Effector CD8-positive, alpha-beta T cell (primary cell): ENCODE data around the gene CNOT4.
"Not testable (repeated sequence)": the region's sequence is repeated elsewhere in the genome, so short reads cannot be mapped to it uniquely, and the experiment has no call there.

Experiments used
- DNase-seq: peaks from one replicate; lab custom pipeline; 2025; lab: John Stamatoyannopoulos, UW

The CNOT4 gene

DNA sequence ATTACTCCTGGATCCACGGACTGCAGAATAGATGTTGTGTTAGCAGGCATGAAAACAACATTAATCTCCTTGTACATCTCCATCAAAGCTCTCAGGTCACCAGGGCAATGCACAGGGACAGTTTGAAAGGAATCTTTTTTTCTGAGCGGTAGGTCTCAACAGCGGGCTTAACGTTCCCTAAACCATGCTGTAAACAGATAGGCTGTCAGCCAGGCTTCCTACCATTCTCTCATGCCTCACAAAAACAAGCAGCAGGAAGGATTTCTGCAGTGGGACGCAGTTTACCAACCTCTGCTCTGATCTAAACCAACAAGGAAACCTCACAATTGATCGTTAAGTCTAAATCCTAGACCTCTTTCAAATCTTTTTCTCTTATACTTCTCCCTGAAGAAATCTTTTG lies 50.8 kb downstream of the CNOT4 start:
- DNase-seq: no peak

DNA sequence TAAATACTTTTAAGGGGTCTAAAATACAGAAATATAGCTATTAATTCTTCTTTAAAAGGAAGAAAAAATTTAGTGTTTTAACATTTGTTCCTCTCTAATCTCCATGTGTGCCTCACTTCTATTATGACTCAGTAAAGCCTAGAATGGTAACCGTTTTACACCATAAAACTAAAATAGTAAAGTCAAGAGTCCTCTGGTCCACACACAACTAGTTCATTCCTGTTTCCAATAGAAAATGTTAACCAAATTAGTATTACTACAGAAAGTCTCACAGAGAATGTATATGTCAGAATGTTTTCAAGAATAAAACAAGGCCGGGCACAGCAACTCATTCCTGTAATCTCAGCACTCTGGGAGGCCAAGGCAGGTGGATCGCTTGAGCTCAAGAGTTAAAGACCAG lies 55.8 kb downstream of the CNOT4 start:
- DNase-seq: no peak

DNA sequence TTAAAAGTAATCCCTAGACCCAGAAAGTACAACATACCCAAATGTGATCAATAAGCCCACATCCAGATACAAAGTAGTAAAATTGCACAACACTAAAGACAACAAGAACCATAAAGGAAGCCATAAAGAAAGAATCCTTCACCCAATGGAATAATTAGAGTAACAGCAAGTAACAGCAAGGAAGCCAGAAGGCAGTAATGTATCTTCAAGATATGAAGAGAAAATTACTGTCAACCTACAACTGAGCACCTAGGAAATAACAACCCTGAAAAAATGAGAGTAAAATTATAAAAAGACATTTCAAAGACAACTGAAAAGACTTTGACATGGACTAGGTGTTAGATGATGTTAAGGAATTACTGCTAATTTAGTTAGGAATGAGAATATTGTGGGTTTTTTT lies 60.5 kb downstream of the CNOT4 start:
- DNase-seq: no peak

DNA sequence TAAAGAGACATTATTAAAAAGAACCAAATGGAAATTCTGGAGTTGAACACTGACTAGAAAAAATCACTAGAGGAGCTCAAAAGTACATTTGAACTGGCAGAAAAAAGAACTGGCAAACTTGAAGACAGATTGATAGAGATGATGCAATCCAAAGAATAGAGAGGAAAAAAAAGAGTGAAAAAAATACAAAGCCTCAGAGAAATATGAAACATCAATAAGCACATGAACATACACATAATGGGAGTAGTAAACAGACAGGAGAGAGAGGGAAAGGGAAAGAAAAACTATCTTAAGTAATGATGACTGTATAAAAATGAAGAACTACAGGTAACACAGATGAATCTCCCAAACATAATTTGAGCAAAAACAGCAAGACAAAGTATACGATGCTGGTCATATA lies 61.1 kb downstream of the CNOT4 start:
- DNase-seq: no peak

DNA sequence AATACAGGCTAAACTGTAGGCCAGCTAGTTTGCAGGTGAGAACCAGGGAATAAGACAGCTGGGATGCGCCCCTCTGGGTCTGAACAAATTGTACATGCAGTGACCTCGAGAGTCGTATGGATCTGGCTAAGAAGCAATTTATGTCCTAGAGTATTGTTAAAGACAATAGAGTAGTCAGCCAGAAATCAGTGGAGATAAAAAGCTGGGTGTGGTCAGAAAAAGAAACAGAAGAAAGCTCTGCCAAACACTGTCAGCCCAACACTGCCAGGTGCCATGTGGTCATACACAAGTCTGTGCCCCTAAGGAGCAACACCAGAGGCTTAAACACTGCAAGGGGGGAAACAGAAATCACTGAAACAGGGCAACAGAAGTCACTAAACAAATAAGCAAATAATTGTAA lies 62.2 kb downstream of the CNOT4 start:
- DNase-seq: no peak

DNA sequence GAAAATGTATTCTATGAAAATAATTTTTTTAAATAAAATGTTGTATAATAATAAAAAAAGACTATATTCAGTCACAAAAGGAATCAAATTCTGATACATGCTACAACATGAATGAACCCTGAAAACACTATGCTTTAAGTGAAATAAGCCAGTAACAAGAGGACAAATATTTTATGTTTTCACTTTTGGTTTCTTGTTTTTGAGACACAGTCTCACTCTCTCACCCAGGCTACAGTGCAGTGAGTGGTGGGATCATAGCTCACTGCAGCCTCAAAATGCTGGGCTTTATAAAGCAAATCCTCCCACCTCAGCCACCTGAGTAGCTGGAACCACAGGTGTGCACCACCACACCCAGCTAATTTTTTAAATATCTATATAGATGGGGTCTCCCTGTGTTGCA lies 64.2 kb downstream of the CNOT4 start:
- no peak for DNase-seq

DNA sequence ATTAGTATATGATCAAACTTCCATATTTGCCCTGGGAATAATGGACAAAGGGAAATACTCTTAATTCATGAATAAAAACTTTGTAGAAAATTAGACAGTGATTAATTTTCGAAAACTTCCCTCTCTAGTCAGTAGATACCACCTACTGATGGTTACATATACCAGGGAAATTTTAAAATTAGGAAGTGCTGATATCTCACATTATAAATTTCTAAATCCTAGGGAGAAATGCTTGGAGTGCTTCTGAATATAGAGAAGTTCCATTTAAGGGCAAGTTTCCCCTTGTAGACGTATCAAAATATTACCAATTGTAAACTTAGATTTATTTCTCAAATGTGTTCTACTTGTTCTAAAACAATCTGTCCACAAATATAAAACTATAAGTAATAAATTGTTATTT lies 64.6 kb downstream of the CNOT4 start:
- not testable (repeated sequence) for DNase-seq

DNA sequence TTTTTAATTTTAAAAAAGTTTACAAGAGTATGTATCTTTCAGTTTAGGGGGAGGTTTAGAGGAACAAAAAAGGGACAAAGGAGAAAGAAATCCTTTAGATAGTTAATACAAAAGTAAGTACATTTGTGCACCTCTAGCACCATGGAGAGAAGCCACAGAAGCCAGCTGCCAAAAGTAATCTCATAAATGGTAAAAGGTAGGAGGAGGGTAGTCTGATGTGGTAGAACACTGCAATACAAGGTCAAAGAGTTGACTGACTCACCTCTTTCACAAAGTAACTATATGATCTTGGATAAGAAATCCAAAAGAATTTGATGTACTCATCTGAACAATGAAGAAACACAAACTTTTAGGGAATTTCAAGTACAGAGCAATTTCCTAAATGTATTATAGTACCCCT lies 68.1 kb downstream of the CNOT4 start:
- no peak for DNase-seq

DNA sequence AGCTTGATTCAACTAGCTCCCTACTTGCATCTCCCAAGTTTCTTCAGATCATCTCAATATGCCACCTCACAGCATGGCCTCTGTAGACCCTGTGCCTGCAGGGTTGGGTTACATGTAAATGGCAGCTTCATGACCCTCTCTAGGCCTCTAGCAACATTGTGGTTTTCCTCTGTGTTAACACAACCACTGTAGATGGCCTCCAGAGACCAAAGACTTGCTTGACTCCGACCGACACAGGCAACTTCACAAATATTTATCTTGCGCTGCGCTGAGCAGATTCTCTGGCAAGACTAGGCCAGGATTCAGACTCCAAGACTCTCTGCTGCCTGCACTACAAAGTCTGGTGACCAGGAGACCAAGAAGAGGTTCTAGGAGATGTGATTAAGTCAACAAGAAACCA lies 75.9 kb downstream of the CNOT4 start:
- DNase-seq: no peak

DNA sequence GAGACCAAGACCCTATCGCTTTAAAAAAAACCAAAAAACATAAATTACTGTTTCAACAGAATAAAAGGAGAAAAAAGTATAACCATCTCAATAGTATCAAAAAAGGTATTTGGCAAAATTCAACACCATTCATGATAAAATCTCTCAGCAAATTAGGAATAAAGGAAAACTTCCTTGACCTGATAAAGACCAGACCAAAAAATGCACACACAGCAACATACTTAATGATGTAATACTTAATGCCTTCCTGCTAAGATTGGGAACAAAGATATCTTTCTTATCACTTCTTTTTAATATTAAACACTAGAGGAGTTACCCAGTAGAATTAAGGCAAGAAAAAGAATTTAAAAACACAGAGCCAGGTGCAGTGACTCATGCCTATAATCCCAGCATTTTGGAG lies 79.3 kb downstream of the CNOT4 start:
- DNase-seq: no peak

DNA sequence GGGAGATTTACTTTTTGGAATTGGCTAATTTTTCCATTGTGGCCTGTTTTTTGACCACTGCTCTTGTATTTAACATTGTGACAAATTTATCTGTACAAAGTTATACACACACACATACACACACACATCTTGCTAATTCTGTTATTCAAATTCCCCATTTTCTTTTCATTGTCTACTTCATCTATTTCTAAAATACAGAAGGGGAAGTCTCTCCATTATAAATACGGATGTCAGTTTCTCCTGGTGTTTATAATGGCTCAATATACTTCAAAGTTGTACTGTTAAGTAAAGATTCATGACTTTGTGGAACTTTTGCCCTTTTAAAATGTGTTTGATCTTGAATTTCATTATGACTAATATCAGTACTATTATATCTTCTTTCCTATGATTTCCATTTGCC lies 81.0 kb downstream of the CNOT4 start:
- no peak for DNase-seq

DNA sequence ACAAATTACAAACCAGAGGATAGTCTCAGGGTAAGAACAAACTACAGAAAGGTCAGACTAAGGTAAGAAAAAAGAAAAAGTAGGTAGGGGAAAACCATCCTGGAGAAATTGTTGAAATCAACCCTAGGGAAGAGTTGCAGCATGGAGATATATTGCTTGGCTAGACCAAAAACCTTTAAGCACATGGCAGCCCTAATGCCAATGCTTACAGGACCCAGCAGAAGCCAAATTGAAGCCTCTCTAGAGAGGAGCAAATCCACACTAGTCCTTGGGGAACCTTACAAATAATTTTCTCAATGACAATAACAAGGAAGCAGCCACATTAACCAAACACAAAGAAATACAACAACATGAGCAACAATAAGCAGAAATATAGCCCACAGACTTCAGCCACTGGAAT lies 81.9 kb downstream of the CNOT4 start:
- no peak for DNase-seq

DNA sequence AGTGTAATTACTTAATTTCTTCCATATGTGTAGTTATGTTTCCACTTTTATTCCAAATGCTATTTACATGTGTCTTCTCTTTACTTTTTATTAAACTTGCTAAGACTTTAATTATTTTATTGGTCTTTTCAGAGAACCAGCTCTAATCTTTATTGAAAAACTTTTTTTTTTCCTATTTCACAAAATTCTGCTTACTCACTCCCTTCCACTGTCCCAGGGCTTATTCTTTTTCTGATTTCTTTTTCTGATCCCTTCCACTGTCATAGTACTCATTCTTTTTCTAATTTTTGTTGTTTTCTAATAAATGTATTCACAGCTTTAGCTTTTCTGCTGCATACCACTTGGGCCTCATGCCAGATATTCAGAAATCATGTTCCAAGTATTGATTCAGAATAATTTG lies 82.7 kb downstream of the CNOT4 start:
- no peak for DNase-seq

DNA sequence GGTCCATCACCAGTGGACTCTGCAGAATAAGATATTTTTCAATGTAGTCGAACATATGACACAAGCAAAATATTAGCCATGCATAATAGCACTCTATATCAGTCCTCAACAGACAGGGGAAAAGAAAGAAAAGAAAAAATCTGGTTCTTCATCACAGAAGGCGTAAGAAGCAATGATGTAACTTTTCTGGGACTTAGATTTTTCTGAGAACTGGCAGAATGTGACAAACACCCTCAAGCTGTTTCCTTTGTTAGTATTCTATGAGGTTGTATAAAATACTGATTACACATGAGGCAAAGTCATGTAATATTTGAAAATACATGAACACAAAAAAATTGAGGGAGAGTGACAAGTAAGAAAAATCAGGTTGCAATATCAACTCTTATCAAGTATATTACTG lies 84.9 kb downstream of the CNOT4 start:
- DNase-seq: no peak

DNA sequence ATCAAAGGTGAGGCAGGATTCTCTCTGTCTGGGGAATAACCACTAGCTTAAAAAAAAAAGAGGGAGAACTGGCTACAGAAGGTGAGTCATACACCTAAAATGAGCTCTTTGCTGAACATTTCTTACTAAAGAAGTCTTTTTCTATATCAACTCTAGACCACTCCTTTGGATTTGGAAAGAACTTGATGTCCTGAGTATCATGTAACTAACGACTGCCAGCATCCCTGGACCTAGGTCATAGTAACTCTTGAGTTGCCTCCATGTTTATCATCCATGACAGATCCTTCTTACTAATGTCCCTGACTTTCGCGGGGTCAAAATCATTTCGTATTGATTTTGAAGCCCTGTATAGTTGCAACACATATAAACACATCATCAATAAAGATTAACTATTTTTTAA lies 89.1 kb downstream of the CNOT4 start:
- no peak for DNase-seq

DNA sequence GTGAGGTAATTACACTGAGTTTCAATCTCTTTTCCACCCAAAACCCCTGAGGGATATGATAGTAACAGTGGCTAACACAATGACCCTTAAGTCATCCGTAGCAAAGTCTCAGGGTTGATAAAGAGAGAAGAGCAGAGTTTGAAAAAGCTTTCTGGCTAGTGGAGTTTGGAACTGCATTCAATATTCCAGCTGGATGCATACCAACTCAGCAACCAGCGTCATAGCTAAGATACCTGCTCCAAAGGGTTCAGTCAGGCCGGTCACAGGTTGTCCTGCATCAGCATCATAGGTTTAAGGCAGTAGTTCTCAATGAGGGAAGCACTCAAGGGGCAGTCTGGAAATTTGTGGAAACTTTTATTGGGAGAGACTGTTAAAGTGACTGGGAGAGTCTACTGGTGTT lies 93.5 kb downstream of the CNOT4 start:
- no peak for DNase-seq

DNA sequence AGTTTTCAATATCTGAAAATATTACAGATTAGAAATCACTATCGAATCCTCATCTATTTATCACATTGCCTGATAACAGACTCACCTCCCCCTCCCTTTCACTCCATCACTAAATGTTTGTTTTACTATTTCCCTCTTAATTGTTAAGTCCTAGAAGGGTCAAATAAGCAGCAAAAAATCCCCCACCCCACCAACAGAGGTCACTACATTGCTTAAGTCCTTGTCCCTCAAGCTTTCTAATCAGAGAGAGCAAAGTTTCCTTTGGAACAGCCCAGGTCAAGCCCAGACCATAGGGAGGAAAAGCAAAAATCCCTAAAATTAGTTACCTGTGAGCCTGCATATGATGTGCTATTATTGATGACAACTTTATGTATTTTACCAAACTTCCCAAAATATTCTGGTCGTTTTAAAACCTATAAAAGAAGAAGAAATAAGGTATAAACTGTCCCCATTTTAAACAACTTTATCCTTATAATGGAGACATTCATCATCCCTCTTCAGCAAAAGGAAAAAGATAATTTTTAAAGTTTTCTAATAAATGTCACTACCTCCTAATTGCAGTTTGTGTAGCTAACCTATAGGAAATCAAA lies 95.0 kb downstream of the CNOT4 start:
- DNase-seq: no peak

DNA sequence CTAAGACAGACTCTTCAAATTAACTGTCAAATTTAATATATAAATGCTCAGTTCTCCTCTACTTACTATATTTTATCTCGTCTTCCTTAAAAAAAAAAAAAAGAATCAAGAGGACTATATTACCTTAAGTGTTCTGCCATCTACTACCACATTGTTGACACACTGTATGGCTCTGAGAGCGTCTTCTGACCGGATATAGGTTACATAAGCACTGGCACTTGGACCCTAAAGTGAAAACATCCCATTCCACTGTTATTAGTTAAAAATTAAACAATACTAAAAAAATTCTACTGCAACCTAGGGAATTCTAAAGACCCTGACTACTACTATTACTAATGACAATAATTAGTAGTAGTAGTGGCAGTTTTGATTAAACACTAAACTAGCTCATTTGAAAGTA lies 95.7 kb downstream of the CNOT4 start:
- no peak for DNase-seq

DNA sequence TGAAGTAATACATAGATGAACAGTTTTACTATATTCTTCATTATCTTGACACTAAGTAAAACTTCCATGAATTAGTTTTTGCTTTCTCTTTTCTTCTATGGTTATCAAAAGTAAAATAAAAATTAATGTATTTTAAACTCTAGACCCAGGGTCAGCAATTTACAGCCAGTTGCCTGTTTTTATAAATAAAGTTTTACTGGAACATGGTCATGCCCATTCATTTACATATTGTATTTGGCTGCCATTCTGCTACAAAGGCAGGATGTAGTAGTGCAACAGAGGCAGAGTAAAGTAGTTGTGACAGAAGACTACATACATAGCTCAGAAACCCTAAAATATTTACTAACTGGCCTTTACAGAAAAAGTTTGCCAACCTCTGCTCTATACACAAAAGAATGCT lies 98.8 kb downstream of the CNOT4 start:
- no peak for DNase-seq

DNA sequence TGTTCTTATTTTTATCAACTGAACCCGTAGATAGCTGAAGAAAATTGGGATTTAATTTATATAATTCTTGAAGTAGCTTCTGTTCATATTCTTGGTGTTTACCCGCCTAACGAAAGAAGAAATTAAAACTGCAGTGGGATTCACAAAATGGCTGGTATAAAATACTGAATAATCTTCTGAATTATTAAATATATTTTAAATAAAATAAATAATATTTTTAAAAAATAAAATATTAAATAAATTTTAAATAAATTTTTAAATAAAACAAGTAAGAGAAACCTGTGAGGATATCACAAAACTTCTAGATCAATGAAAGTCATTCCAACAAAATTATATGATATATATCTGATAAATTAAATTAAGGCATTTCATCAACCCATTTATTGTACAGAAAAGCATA lies 99.4 kb downstream of the CNOT4 start:
- DNase-seq: no peak

DNA sequence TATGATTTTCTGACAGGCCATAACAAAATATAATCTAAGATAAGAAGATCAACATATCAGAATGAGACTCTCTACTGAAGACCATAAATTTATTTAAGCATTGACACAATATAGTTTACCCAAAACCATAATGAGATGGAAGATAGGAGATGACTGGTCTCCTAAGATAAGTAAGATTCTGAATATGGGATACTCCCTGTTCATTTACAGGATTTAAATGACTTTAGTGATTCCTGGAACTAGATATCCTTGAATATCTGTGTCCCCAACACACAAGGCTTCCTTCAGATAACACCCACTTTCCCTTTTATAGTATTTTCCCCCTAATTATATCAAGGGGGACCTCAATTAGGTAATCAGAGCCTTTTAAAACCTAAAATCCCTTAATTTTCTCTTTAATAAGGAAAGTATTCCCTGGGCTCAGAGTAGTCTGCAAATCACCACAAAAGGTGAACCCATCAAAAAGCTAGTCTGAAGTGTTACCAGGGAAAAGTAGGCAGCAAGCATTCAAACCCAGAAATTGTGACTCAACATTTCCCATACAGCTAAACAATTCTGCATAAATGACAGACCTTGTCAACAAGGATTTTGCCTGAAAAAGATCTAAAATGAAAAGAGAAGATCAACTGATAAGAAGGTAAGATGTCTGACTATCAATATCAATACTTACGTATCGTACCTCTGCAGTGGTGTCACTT lies 99.9 kb downstream of the CNOT4 start:
- no peak for DNase-seq

DNA sequence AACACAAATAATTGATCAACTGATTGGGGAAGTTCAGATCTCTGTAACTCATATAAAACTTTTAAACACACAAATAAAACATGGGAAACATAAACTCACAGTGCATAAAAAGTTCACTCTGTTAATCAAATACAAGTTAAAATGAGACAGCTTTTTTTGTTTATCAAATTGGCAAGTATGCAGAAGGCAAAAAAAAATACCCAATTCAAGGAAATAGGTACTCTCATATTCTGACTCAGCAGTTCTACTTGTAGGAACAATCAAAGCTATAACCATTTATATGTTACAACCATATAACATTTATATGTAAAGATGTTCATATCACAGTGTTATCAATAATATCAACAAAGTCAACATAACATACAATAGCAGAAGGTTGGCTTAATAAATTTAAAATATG lies 102.0 kb downstream of the CNOT4 start:
- no peak for DNase-seq

DNA sequence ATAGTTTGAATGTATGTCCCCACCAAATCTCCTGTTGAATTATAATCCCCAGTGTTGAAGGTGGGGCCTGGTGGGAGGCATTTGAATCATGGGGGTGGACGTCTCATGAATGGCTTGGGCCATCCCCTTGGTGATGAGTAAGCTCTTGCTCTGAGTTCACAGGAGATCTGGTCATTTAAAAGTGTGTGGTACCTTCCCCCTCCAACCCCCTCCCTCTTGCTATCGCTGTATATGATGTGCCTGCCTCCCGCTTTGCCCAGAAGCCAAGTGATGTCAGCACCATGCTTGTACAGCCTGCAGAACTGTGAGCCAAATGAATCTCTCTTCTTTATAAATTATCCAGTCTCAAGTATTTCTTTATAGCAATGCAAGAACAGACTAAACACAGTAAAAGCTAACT lies 103.0 kb downstream of the CNOT4 start:
- no peak for DNase-seq

DNA sequence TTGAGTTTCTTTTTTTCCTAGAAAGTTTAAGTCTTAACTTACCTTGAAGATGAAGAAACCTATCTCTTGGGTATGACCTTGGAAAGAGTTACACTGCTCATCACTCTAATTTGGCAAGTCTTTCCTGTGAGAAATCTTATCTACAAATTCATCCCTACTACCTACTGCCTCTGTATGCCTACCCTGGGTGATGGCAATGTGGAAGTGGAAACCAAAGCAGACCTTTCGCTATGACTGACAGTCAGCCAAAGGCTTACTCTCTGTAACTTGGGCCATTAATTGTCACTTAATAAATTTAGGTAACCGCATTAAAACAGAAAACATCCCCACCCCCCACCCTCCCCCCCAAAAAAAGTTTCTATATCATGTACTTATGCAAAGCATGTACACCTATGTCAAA lies 103.9 kb downstream of the CNOT4 start:
- no peak for DNase-seq
